BLaER1 treated with 17β-estradiol and CSF1 and Interleukin-3, amounts not matched to agents 10 nM and 100 nM (cell line): ENCODE results near the gene PIR.

Source experiments
- H3K27ac ChIP-seq, 11 experiments: shearing (Covaris generic); formaldehyde crosslinking; 2 replicates each; pipeline ENCODE4 v1.8.1; 2022
- H3K27me3 ChIP-seq, 11 experiments: shearing (Covaris generic); formaldehyde crosslinking; 2 replicates each; pipeline ENCODE4 v1.8.1; 2022
- H3K36me3 ChIP-seq, 11 experiments: shearing (Covaris generic); formaldehyde crosslinking; 2 replicates each; pipeline ENCODE4 v1.8.1; 2022
- H3K4me1 ChIP-seq, 10 experiments: shearing (Covaris generic); formaldehyde crosslinking; 2 replicates each; pipeline ENCODE4 v1.8.1; 2022
- H3K4me2 ChIP-seq, 11 experiments: shearing (Covaris generic); formaldehyde crosslinking; 2 replicates each; pipeline ENCODE4 v1.8.1; 2022
- H3K4me3 ChIP-seq, 10 experiments: shearing (Covaris generic); formaldehyde crosslinking; 2 replicates each; pipeline ENCODE4 v1.8.1; 2022
- H3K9ac ChIP-seq, 11 experiments: shearing (Covaris generic); formaldehyde crosslinking; 2 replicates each; pipeline ENCODE4 v1.8.1; 2022
- H3K9me3 ChIP-seq, 11 experiments: shearing (Covaris generic); formaldehyde crosslinking; replicated peaks in 1 of 11; 2 replicates each; pipeline ENCODE4 v1.8.1; 2022
- H4K20me1 ChIP-seq, 11 experiments: shearing (Covaris generic); formaldehyde crosslinking; 2 replicates each; pipeline ENCODE4 v1.8.1; 2022
- Cebpa-rat ChIP-seq, 11 experiments: shearing (Covaris generic); IDR thresholded peaks; 2 replicates each; pipeline ENCODE4 v1.8.1; 2022

Gene PIR

GRCh38 chrX:15469613-15470012 is 23.5 kb downstream of the PIR start:
- H3K27me3 ChIP-seq, result peaks cover 82 to 95% (median 91%) of the 10 kb centered on the region in 11 experiments
- H3K4me2 ChIP-seq, result no peak overlapping the region

GRCh38 chrX:15468036-15468435 is 25.1 kb downstream of the PIR start:
- Histone ChIP-seq H3K27me3 (peaks cover 85 to 95% (median 91%) of the 10 kb centered on the region in 11 experiments), H3K4me2 (no peak overlapping the region), H3K4me3 (no peak overlapping the region), H4K20me1 (peaks cover 0 to 11% (median 0%) of the 10 kb centered on the region in 11 experiments; a peak in 2 of 22 replicates), H3K36me3 (no peaks in the 10 kb centered on the region), H3K4me1 (no peaks in the 10 kb centered on the region), H3K27ac (no peak overlapping the region), H3K9ac (no peak overlapping the region), H3K9me3 (no peaks in the 10 kb centered on the region)
- no peak for TF ChIP-seq Cebpa-rat (IDR thresholded peaks at IDR 0.05)

More at GRCh38 chrX:15469613-15470012, 23.5 kb downstream of the PIR start:
- Histone ChIP-seq H4K20me1 (peaks cover 0 to 11% (median 0%) of the 10 kb centered on the region in 11 experiments; a peak in 1 of 22 replicates), H3K9me3 (no peaks in the 10 kb centered on the region), H3K27ac (no peak overlapping the region), H3K4me3 (no peak overlapping the region), H3K36me3 (no peaks in the 10 kb centered on the region), H3K9ac (no peak overlapping the region), H3K4me1 (no peaks in the 10 kb centered on the region)
- TF ChIP-seq Cebpa-rat (IDR thresholded peaks at IDR 0.05), result no peak

GRCh38 chrX:15465896-15466651 is 27.1 kb downstream of the PIR start:
- H3K4me2 ChIP-seq, result no peak overlapping the region
- no peak overlapping the region for H3K4me3 ChIP-seq

GRCh38 chrX:15465347-15465746 is 27.8 kb downstream of the PIR start:
- peaks cover 93 to 100% (median 99%) of the 10 kb centered on the region in 11 experiments for H3K27me3 ChIP-seq
- no peaks in the 10 kb centered on the region for H3K4me1 ChIP-seq
- no peak overlapping the region for H3K9ac ChIP-seq
- H4K20me1 ChIP-seq, result peaks cover 0 to 11% (median 0%) of the 10 kb centered on the region in 11 experiments; a peak in 2 of 22 replicates
- H3K36me3 ChIP-seq, result no peaks in the 10 kb centered on the region
- H3K27ac ChIP-seq, result no peak overlapping the region
- no peaks in the 10 kb centered on the region for H3K9me3 ChIP-seq
- no peak overlapping the region for H3K4me3 ChIP-seq
- no peak overlapping the region for H3K4me2 ChIP-seq
- TF ChIP-seq Cebpa-rat (IDR thresholded peaks at IDR 0.05), result no peak

More at GRCh38 chrX:15465896-15466651, 27.1 kb downstream of the PIR start:
- no peaks in the 10 kb centered on the region for H3K4me1 ChIP-seq
- H3K27ac ChIP-seq, result no peak overlapping the region
- no peaks in the 10 kb centered on the region for H3K36me3 ChIP-seq
- H3K27me3 ChIP-seq, result peaks cover 86 to 95% (median 92%) of the 10 kb centered on the region in 11 experiments
- no peak overlapping the region for H3K9ac ChIP-seq
- H3K9me3 ChIP-seq, result no peaks in the 10 kb centered on the region
- peaks cover 0 to 11% (median 0%) of the 10 kb centered on the region in 11 experiments; a peak in 2 of 22 replicates for H4K20me1 ChIP-seq
- no peak for TF ChIP-seq Cebpa-rat (IDR thresholded peaks at IDR 0.05)

- H3K27me3 ChIP-seq, result peaks cover 99 to 100% (median 100%) of the 10 kb centered on the region in 11 experiments
- no peak overlapping the region for H3K27ac ChIP-seq
- no peaks in the 10 kb centered on the region for H3K36me3 ChIP-seq
- no peak for TF ChIP-seq Cebpa-rat (IDR thresholded peaks at IDR 0.05)
- no peak overlapping the region for H3K9ac ChIP-seq
- no peaks in the 10 kb centered on the region for H3K4me1 ChIP-seq
- peaks cover 0 to 11% (median 0%) of the 10 kb centered on the region in 11 experiments; a peak in 2 of 22 replicates for H4K20me1 ChIP-seq
- no peaks in the 10 kb centered on the region for H3K9me3 ChIP-seq
- H3K4me3 ChIP-seq, result no peak overlapping the region
- H3K4me2 ChIP-seq, result no peak overlapping the region
Measured at GRCh38 chrX:15464704-15465103, 28.4 kb downstream of the PIR start.

GRCh38 chrX:15451913-15452312 is 41.2 kb downstream of the PIR start:
- Histone ChIP-seq H3K9me3 (no peaks in the 10 kb centered on the region), H3K4me2 (no peak overlapping the region), H3K27me3 (peaks cover 95 to 99% (median 98%) of the 10 kb centered on the region in 11 experiments), H3K36me3 (no peaks in the 10 kb centered on the region), H3K4me3 (no peak overlapping the region), H3K9ac (no peak overlapping the region), H4K20me1 (peaks cover 0 to 14% (median 0%) of the 10 kb centered on the region in 11 experiments; a peak in 4 of 22 replicates), H3K4me1 (no peaks in the 10 kb centered on the region), H3K27ac (no peak overlapping the region)
- TF ChIP-seq Cebpa-rat (IDR thresholded peaks at IDR 0.05), result no peak

- H3K9ac ChIP-seq, result no peak overlapping the region
Measured at GRCh38 chrX:15448010-15448639, 45.0 kb downstream of the PIR start.

GRCh38 chrX:15441464-15441863 is 51.7 kb downstream of the PIR start:
- Histone ChIP-seq H3K9me3 (0 out of 22 replicates have a peak, but pooled peaks cover 0 to 6% (median 0%) of the 10 kb centered on the region in 11 experiments), H3K27me3 (peaks cover 95 to 100% (median 100%) of the 10 kb centered on the region in 11 experiments), H3K4me2 (no peak overlapping the region), H3K9ac (no peak overlapping the region), H3K4me3 (no peak overlapping the region), H3K27ac (no peak overlapping the region), H3K4me1 (peaks cover 0 to 13% (median 0%) of the 10 kb centered on the region in 10 experiments; a peak in 1 of 20 replicates), H4K20me1 (peaks cover 0 to 4% (median 0%) of the 10 kb centered on the region in 11 experiments; a peak in 2 of 22 replicates), H3K36me3 (no peaks in the 10 kb centered on the region)
- TF ChIP-seq Cebpa-rat (IDR thresholded peaks at IDR 0.05), result no peak

More at GRCh38 chrX:15448010-15448639, 45.0 kb downstream of the PIR start:
- Histone ChIP-seq H4K20me1 (peaks cover 0 to 10% (median 0%) of the 10 kb centered on the region in 11 experiments; a peak in 3 of 22 replicates), H3K4me1 (no peaks in the 10 kb centered on the region), H3K9me3 (0 out of 22 replicates have a peak, but pooled peaks cover 0 to 6% (median 0%) of the 10 kb centered on the region in 11 experiments), H3K4me3 (no peak overlapping the region), H3K27ac (no peak overlapping the region), H3K27me3 (peaks cover 95 to 99% (median 98%) of the 10 kb centered on the region in 11 experiments), H3K4me2 (no peak overlapping the region), H3K36me3 (no peaks in the 10 kb centered on the region)
- no peak for TF ChIP-seq Cebpa-rat (IDR thresholded peaks at IDR 0.05)

- Histone ChIP-seq H3K4me2 (0 out of 22 replicates have a peak overlapping the region, but pooled peaks of 1 of the 11 experiments have one; percentile 2), H3K36me3 (no peaks in the 10 kb centered on the region), H3K27me3 (peaks cover 89 to 100% (median 98%) of the 10 kb centered on the region in 11 experiments), H3K27ac (no peak overlapping the region), H4K20me1 (peaks cover 0 to 4% (median 0%) of the 10 kb centered on the region in 11 experiments; a peak in 1 of 22 replicates), H3K4me1 (peaks cover 0 to 13% (median 0%) of the 10 kb centered on the region in 10 experiments; a peak in 1 of 20 replicates), H3K9me3 (peaks cover 0 to 5% (median 0%) of the 10 kb centered on the region in 11 experiments; a peak in 1 of 22 replicates), H3K9ac (no peak overlapping the region), H3K4me3 (no peak overlapping the region)
- no peak for TF ChIP-seq Cebpa-rat (IDR thresholded peaks at IDR 0.05)
Measured at GRCh38 chrX:15438332-15438731, 54.8 kb downstream of the PIR start.
